ENCODE results near the gene QSOX2. TPM values are rescaled to one million over a fixed set of nuclear protein-coding genes. Genes with fewer than 3 reads are reported as not detected.

QSOX2 gene
- total RNA-seq, 1 donor from 2014 or later = 24.1 TPM

DNA sequence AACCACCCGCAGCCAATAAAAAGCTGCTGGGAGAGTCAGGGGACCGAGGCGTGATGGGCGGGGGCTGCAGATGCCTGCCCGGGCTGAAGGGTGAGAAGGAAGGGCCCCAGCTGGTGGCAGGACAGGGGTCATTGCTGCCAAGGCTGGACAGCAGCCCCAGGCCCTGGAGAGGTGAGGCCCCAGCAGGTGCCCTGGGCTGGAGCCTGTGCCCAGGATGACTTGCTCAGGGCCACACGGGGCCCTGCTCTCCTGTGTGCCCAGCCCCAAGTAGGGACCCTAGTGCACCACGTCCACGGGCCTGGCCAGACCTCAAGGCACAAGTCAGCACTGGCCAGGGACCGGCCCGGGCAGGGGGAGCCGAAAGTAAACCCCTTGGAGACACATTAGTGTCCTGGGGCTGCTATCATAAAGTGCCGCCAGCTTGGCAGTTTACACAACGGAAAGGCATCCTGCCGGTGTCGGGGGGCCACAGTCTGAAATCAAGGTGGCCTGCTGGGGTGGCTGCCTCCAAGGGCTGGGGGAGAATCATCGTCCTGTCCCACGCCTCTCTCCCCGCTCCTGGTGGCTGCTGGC, 62.7 kb downstream of the QSOX2 start:
- Mint-ChIP-seq H3K9me3 (ENCODE audit: low read depth) (no peaks in the 10 kb centered on the region), H3K4me1 (ENCODE audit: low read depth) (peaks cover 11% of the 10 kb centered on the region), H3K4me3 (ENCODE audit: low read depth) (no peak overlapping the region), H3K36me3 (ENCODE audit: insufficient read depth) (no peaks in the 10 kb centered on the region), H3K27me3 (peaks cover 35% of the 10 kb centered on the region), H3K27ac (no peak overlapping the region)
- TF ChIP-seq, protein P1, sequence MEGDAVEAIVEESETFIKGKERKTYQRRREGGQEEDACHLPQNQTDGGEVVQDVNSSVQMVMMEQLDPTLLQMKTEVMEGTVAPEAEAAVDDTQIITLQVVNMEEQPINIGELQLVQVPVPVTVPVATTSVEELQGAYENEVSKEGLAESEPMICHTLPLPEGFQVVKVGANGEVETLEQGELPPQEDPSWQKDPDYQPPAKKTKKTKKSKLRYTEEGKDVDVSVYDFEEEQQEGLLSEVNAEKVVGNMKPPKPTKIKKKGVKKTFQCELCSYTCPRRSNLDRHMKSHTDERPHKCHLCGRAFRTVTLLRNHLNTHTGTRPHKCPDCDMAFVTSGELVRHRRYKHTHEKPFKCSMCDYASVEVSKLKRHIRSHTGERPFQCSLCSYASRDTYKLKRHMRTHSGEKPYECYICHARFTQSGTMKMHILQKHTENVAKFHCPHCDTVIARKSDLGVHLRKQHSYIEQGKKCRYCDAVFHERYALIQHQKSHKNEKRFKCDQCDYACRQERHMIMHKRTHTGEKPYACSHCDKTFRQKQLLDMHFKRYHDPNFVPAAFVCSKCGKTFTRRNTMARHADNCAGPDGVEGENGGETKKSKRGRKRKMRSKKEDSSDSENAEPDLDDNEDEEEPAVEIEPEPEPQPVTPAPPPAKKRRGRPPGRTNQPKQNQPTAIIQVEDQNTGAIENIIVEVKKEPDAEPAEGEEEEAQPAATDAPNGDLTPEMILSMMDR (IDR thresholded peaks at IDR 0.05; ENCODE audit: unreplicated experiment) = no peak
- no peak for DNase-seq (ENCODE audit: low spot score, unreplicated experiment)

DNA sequence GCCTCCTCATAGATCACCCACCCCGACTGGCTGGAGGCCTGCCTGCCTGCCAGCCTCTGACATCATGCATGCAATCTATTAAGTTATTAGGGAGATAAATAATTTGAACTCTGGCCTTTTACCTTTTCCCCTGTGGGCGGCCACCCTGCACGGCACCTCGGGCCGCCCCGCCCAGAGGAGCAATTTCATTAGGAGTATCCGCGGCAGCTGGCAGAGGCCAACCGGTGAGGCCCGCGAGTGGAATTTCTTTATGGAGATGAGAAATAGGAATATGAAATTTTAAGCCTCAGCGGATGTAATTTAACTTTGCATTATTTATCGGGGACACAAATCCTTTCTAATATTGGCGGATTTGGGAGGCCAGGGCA, 63.2 kb downstream of the QSOX2 start:
- no peak overlapping the region for H3K4me3 Mint-ChIP-seq (ENCODE audit: low read depth)

DNA sequence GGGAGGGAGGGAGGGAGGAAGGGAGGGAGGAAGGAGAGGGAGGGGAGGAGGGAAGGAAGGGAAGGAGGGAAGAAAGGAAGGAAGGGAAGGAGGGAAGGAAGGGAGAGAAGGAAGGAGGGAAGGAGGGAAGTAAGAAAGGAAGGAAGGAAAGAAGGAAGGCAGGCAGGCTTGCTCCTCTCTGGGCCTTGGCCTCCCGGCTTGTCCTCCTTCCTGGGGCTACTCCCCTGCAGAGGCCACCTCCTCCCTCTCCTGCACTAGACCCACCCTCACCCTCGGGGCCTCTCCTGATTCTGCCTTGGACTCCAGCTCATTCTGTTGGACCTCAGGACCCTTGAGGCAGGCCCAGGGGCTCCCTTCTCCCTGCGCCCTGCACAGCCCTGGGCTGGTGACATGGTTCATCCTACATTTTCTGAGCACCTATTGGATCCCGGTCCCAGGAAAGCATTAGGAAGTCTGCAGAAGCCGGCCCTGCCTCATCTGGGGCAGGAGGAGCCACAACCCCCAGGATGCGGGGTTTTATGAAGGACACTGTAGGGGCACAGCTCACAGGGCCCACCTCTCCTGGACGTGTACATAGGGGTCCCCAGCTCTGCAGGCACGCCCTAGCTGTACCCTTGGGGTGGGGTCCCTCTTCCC, 63.7 kb downstream of the QSOX2 start:
- Mint-ChIP-seq H3K36me3 (ENCODE audit: insufficient read depth) (no peaks in the 10 kb centered on the region), H3K4me1 (ENCODE audit: low read depth) (peaks cover 14% of the 10 kb centered on the region), H3K9me3 (ENCODE audit: low read depth) (no peaks in the 10 kb centered on the region), H3K27ac (no peak overlapping the region), H3K4me3 (ENCODE audit: low read depth) (no peak overlapping the region), H3K27me3 (peaks cover 24% of the 10 kb centered on the region)
- DNase-seq (ENCODE audit: low spot score, unreplicated experiment) = no peak
- TF ChIP-seq, protein P1 (IDR thresholded peaks at IDR 0.05; ENCODE audit: unreplicated experiment) = no peak

More for the DNA sequence above, 63.2 kb downstream of the QSOX2 start:
- no peak for DNase-seq (ENCODE audit: low spot score, unreplicated experiment)
- peaks cover 13% of the 10 kb centered on the region for H3K4me1 Mint-ChIP-seq (ENCODE audit: low read depth)
- H3K9me3 Mint-ChIP-seq (ENCODE audit: low read depth) = no peaks in the 10 kb centered on the region
- no peaks in the 10 kb centered on the region for H3K36me3 Mint-ChIP-seq (ENCODE audit: insufficient read depth)
- H3K27me3 Mint-ChIP-seq = peaks cover 29% of the 10 kb centered on the region
- H3K27ac Mint-ChIP-seq = no peak overlapping the region
- TF ChIP-seq, protein P1 (IDR thresholded peaks at IDR 0.05; ENCODE audit: unreplicated experiment) = no peak

DNA sequence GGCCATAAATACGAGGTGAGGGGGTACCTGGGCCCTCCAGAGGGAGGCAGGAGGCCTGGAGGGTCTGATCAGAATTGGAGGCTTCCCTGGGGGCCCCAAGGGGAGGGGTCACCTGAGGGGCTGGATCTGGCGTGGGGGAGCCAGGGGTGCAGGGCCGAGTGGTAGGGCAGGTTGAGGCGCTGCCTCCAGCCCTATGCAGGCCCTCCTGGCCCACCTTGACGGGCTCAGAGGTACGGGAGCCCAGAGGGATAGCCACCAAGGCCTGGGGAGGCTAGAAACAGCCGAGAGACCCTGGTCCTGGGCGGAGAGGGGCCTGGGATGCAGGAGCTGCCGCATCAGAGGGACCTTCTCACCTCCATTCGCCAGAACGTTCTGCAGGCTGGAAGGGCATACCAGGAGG, 65.0 kb downstream of the QSOX2 start:
- no peak for DNase-seq (ENCODE audit: low spot score, unreplicated experiment)
- TF ChIP-seq, protein P1 (IDR thresholded peaks at IDR 0.05; ENCODE audit: unreplicated experiment) = no peak
- H3K36me3 Mint-ChIP-seq (ENCODE audit: insufficient read depth) = no peaks in the 10 kb centered on the region
- peaks cover 14% of the 10 kb centered on the region for H3K4me1 Mint-ChIP-seq (ENCODE audit: low read depth)
- H3K27ac Mint-ChIP-seq = no peak overlapping the region
- no peak overlapping the region for H3K4me3 Mint-ChIP-seq (ENCODE audit: low read depth)
- no peaks in the 10 kb centered on the region for H3K9me3 Mint-ChIP-seq (ENCODE audit: low read depth)
- H3K27me3 Mint-ChIP-seq = peaks cover 20% of the 10 kb centered on the region

DNA sequence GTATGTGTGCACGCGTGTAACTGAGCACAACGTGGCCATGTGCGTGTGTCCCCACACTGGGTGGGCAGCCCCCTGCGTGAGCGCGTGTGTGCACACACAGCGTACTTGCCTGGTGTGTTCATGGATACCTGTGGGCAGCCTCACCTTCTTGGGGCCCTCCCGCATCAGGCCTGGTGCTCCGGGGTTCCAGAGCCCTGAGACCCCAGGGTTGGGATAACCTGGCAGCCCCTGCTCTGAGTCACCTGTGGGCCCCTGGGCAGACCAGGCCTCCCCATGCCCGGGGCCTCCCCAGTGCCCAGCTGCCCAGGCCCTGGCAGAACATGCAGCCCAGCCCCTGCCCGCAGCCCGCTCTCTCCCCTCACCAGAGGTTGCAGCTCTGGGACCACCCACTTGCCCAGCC, 65.9 kb downstream of the QSOX2 start:
- no peak for DNase-seq (ENCODE audit: low spot score, unreplicated experiment)
- TF ChIP-seq, protein P1 (IDR thresholded peaks at IDR 0.05; ENCODE audit: unreplicated experiment) = no peak
- Mint-ChIP-seq H3K36me3 (ENCODE audit: insufficient read depth) (no peaks in the 10 kb centered on the region), H3K9me3 (ENCODE audit: low read depth) (no peaks in the 10 kb centered on the region), H3K27me3 (peaks cover 17% of the 10 kb centered on the region), H3K4me1 (ENCODE audit: low read depth) (peaks cover 14% of the 10 kb centered on the region), H3K27ac (no peak overlapping the region), H3K4me3 (ENCODE audit: low read depth) (no peak overlapping the region)

All from progenitor cell of endocrine pancreas (in vitro differentiated cells).